Nephron (organoid): Measurements from ENCODE around the gene KLHL7.

Experiments used
- H3K27ac Mint-ChIP-seq, 3 experiments: 2 replicates each; pipeline ENCODE4 v1.8.0; 2020; ENCODE audit warnings: mixed read lengths in 3 of 3, mild to moderate bottlenecking in 2 of 3, moderate library complexity in 1 of 3
- H3K27me3 Mint-ChIP-seq: 2 replicates; pipeline ENCODE4 v1.8.0; 2021; ENCODE audit warnings: low read depth, mild to moderate bottlenecking, moderate library complexity, mixed read lengths
- H3K36me3 Mint-ChIP-seq: 2 replicates; pipeline ENCODE4 v1.8.0; 2020; ENCODE audit warnings: low read depth, mixed read lengths
- H3K4me1 Mint-ChIP-seq: 2 replicates; pipeline ENCODE4 v1.8.0; 2020; ENCODE audit warnings: mixed read lengths
- H3K4me3 Mint-ChIP-seq, 3 experiments: 2 replicates each; pipeline ENCODE4 v1.8.0; 2020; ENCODE audit warnings: mild to moderate bottlenecking in 3 of 3, mixed read lengths in 3 of 3, moderate library complexity in 2 of 3
- H3K9me3 Mint-ChIP-seq: 2 replicates; pipeline ENCODE4 v1.8.0; 2020; ENCODE audit warnings: mixed read lengths
- TF ChIP-seq, protein P1 (sequence below), 3 experiments: fragments of 200-600 bp; sonication (generic); IDR thresholded peaks; one replicate each; pipeline ENCODE4 v1.5.0; 2021; ENCODE audit warnings: antibody characterized with exemption in 3 of 3; ENCODE audit not compliant: unreplicated experiment in 3 of 3

The KLHL7 gene

DNA sequence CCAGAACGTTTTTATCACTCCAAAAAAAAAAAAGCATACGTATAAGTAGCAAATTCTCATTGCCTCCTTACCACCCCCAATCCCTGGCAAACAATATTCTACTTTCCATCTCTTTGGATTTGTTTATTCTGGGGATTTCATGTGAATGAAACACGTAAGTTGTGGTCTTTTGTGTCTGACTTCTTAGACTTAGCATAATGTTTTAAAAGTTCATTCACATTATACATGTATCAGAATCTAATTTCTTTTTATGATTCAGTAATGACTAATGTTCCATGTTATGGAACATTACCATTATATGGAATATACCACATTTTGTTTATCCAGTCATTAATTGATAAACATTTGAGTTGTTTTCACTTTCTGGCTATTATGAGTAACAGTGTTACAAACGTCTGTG lies 12.5 kb upstream of the KLHL7 start:
- H3K36me3 Mint-ChIP-seq: no peaks in the 10 kb centered on the region
- no peak overlapping the region for H3K27ac Mint-ChIP-seq
- no peak overlapping the region for H3K4me3 Mint-ChIP-seq
- no peaks in the 10 kb centered on the region for H3K27me3 Mint-ChIP-seq
- TF ChIP-seq, protein P1, sequence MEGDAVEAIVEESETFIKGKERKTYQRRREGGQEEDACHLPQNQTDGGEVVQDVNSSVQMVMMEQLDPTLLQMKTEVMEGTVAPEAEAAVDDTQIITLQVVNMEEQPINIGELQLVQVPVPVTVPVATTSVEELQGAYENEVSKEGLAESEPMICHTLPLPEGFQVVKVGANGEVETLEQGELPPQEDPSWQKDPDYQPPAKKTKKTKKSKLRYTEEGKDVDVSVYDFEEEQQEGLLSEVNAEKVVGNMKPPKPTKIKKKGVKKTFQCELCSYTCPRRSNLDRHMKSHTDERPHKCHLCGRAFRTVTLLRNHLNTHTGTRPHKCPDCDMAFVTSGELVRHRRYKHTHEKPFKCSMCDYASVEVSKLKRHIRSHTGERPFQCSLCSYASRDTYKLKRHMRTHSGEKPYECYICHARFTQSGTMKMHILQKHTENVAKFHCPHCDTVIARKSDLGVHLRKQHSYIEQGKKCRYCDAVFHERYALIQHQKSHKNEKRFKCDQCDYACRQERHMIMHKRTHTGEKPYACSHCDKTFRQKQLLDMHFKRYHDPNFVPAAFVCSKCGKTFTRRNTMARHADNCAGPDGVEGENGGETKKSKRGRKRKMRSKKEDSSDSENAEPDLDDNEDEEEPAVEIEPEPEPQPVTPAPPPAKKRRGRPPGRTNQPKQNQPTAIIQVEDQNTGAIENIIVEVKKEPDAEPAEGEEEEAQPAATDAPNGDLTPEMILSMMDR (IDR thresholded peaks at IDR 0.05; ENCODE audit: unreplicated experiment in 3 of 3): no peak
- peaks cover 6% of the 10 kb centered on the region for H3K9me3 Mint-ChIP-seq
- no peaks in the 10 kb centered on the region for H3K4me1 Mint-ChIP-seq

DNA sequence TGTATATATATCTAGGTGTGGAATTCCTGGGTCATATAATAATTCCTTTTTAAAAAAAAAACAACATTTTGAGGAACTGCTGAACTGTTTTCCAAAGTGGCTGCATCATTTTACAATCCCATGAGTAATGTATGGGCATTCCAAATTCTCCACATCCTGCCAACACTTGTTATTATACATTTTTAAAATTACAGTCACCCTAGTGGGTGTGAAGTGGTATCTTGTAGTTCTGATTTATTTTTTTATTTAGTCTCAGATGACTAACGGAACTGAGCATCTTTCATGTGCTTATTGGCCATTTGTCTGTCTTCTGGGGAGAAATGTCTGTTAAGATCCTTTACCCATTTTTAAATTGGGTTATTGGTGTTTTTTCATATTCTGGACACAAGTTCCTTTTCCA lies 12.0 kb upstream of the KLHL7 start:
- Mint-ChIP-seq H3K36me3 (no peaks in the 10 kb centered on the region), H3K9me3 (peaks cover 10% of the 10 kb centered on the region), H3K4me1 (no peaks in the 10 kb centered on the region), H3K27ac (no peak overlapping the region), H3K4me3 (no peak overlapping the region), H3K27me3 (no peaks in the 10 kb centered on the region)
- TF ChIP-seq, protein P1 (IDR thresholded peaks at IDR 0.05; ENCODE audit: unreplicated experiment in 3 of 3): no peak

GRCh38 chr7:23096518-23097290 lies 8.9 kb upstream of the KLHL7 start:
- H3K4me3 Mint-ChIP-seq: no peak overlapping the region
- H3K27me3 Mint-ChIP-seq: no peaks in the 10 kb centered on the region
- TF ChIP-seq, protein P1 (IDR thresholded peaks at IDR 0.05; ENCODE audit: unreplicated experiment in 3 of 3): no peak
- peaks cover 2% of the 10 kb centered on the region for H3K36me3 Mint-ChIP-seq
- peaks cover 16% of the 10 kb centered on the region for H3K9me3 Mint-ChIP-seq
- H3K4me1 Mint-ChIP-seq: no peaks in the 10 kb centered on the region
- no peak overlapping the region for H3K27ac Mint-ChIP-seq

DNA sequence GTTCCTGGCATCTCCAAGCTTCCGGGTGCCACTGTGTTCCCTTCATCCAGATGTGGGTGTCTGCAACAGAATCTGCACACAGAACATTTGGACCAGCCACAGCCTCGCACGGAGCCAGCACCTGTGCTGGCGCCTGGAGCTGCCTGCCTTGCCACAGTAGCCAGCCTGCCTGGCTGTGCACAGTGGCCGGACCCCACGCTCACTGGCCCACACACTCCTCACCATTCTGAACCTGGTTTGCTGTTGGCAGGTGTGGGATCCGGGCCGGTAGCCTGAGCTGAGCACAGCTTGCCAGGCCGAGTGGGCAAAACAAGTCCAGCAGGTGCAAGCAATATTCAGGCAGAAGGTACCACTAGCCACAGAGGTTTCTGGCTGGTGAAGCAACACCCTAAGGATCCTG lies 7.6 kb upstream of the KLHL7 start:
- Mint-ChIP-seq H3K9me3 (peaks cover 18% of the 10 kb centered on the region), H3K27me3 (no peaks in the 10 kb centered on the region), H3K4me1 (no peaks in the 10 kb centered on the region), H3K4me3 (no peak overlapping the region), H3K36me3 (peaks cover 10% of the 10 kb centered on the region), H3K27ac (no peak overlapping the region)
- TF ChIP-seq, protein P1 (IDR thresholded peaks at IDR 0.05; ENCODE audit: unreplicated experiment in 3 of 3): no peak

DNA sequence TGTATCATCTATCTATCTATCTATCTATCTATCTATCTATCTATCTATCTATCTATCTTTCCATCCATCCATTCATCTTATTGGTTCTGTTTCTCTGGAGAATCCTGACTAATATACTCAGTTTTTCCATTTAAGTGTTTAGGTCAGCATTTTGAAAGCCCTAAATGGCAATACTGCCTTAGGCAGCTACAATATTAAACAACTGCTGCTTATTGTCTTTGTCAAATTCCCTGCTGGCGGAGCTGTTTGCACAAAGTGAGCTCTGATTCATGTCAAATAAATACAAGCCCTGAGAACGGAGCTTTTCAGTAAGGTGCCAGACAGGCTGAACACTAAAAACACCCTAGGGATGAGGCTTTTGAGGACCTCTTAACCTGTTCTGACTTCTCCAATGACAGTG lies 7.1 kb upstream of the KLHL7 start:
- Mint-ChIP-seq H3K27ac (no peak overlapping the region), H3K4me1 (no peaks in the 10 kb centered on the region), H3K27me3 (no peaks in the 10 kb centered on the region), H3K4me3 (no peak overlapping the region), H3K9me3 (peaks cover 18% of the 10 kb centered on the region), H3K36me3 (peaks cover 10% of the 10 kb centered on the region)
- TF ChIP-seq, protein P1 (IDR thresholded peaks at IDR 0.05; ENCODE audit: unreplicated experiment in 3 of 3): no peak

DNA sequence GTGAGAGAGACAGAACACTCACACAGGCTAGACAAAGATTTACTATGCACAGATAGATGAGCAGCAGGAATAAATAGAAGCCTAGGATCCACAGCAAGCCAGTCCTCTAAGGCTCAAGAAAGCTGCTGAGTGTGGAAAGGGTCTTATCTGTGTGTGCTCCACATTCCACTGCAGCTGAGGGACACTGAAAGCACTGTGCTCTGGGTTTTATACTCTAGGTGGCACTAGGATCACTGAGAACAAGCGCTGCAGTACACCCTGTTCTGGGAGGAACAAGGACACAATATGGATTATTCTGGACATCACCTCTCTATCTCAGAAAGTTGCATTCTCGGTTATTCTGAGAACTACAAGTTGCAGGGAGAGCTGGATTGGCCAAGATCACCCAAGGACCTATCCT lies 4.9 kb upstream of the KLHL7 start:
- Mint-ChIP-seq H3K9me3 (peaks cover 18% of the 10 kb centered on the region), H3K4me1 (peaks cover 5% of the 10 kb centered on the region), H3K36me3 (peaks cover 10% of the 10 kb centered on the region), H3K27ac (no peak overlapping the region), H3K27me3 (no peaks in the 10 kb centered on the region), H3K4me3 (no peak overlapping the region)
- TF ChIP-seq, protein P1 (IDR thresholded peaks at IDR 0.05; ENCODE audit: unreplicated experiment in 3 of 3): no peak
